B cell (primary cell): ENCODE results near the gene ADSS2. TPM values are rescaled to one million over a fixed set of nuclear protein-coding genes. Genes with fewer than 3 reads are reported as not detected.

Experiments
- ATAC-seq: fragments of 200-7000 bp; cut with Tn5 transposase; one replicate; pipeline ENCODE4 v1.10.0; 2021; ENCODE audit warnings: low read depth, mild to moderate bottlenecking, moderate number of reproducible peaks, moderate library complexity
- CTCF ChIA-PET: fragments of 350-600 bp; sonication (Branson Sonifier 250); formaldehyde crosslinking; loops from one replicate; lab custom pipeline; 2021; ENCODE audit warnings: antibody characterized with exemption, inconsistent platforms; lab: Charles Lee
- POLR2A ChIA-PET: fragments of 350-600 bp; sonication (Branson Sonifier 250); formaldehyde crosslinking; loops from one replicate; lab custom pipeline; 2021; ENCODE audit warnings: antibody characterized with exemption; lab: Charles Lee
- DNase-seq: peaks from one replicate; pipeline ENCODE4 v3.0.0; 2013
- H2AFZ ChIP-seq: 2 replicates; pipeline ENCODE4 v1.6.1; 2012; ENCODE audit warnings: mild to moderate bottlenecking, low read depth, low read length; ENCODE audit not compliant: insufficient read depth, poor library complexity, severe bottlenecking
- H3K27ac ChIP-seq, 2 donors: 1 replicate in 1 of 2; 2 replicates in 1 of 2; pipeline ENCODE4 v1.5.1; 2012 to 2013; ENCODE audit warnings: low read length in 2 of 2, mild to moderate bottlenecking in 2 of 2, moderate library complexity in 1 of 2
- H3K27me3 ChIP-seq, 4 experiments: fragments of 200-600 bp in 1 of 4; sonication (generic) in 1 of 4; replicated peaks in 1 of 4; 1 replicate in 2 of 4; 2 replicates in 2 of 4; pipeline versions ENCODE4 v1.6.1 to v1.7.0; 2013 to 2016; ENCODE audit warnings: low read length in 3 of 4, mild to moderate bottlenecking in 2 of 4, mixed read lengths in 1 of 4, moderate library complexity in 1 of 4; ENCODE audit not compliant: insufficient read depth in 4 of 4, control insufficient read depth in 3 of 4; ENCODE audit errors: control extremely low read depth in 1 of 4
- H3K36me3 ChIP-seq, 2 experiments: replicated peaks in 1 of 2; 1 replicate in 1 of 2; 2 replicates in 1 of 2; pipeline versions ENCODE4 v1.6.1 to v1.7.1; 2013; ENCODE audit warnings: low read length in 1 of 2; ENCODE audit not compliant: insufficient read depth in 2 of 2, control insufficient read depth in 1 of 2; ENCODE audit errors: control extremely low read depth in 1 of 2, extremely low read depth in 1 of 2
- H3K4me1 ChIP-seq, 2 donors: fragments of 200-600 bp in 1 of 2; sonication (generic) in 1 of 2; 1 replicate in 1 of 2; 2 replicates in 1 of 2; pipeline versions ENCODE4 v1.5.1 to v1.6.1; 2013 to 2017; ENCODE audit warnings: low read length in 2 of 2; ENCODE audit not compliant: control insufficient read depth in 2 of 2, insufficient read depth in 2 of 2
- H3K4me2 ChIP-seq: replicated peaks from 2 replicates; pipeline ENCODE3; 2012; ENCODE audit warnings: mild to moderate bottlenecking, low read depth, low read length; ENCODE audit not compliant: poor library complexity, severe bottlenecking
- H3K4me3 ChIP-seq, 5 experiments: fragments of 200-600 bp in 1 of 5; sonication (generic) in 1 of 5; 1 replicate in 3 of 5; 2 replicates in 2 of 5; pipeline versions ENCODE4 v1.5.1 to v1.7.0; 2011 to 2016; ENCODE audit warnings: low read length in 4 of 5, mild to moderate bottlenecking in 4 of 5, low read depth in 2 of 5, control low read depth in 1 of 5, moderate library complexity in 1 of 5; ENCODE audit not compliant: insufficient read depth in 1 of 5; ENCODE audit errors: control extremely low read depth in 1 of 5, extremely low read depth in 1 of 5
- H3K79me2 ChIP-seq: fragments of 200-600 bp; sonication (generic); one replicate; pipeline ENCODE4 v1.6.0; 2016; ENCODE audit warnings: low read length; ENCODE audit not compliant: control insufficient read depth, insufficient read depth
- H3K9ac ChIP-seq: fragments of 200-600 bp; sonication (generic); 2 replicates; pipeline ENCODE4 v1.6.1; 2017; ENCODE audit warnings: mild to moderate bottlenecking, low read length, moderate library complexity
- H3K9me3 ChIP-seq, 3 donors: one replicate each; pipeline versions ENCODE4 v1.6.1 to v1.7.1; 2013; ENCODE audit warnings: low read length in 2 of 3; ENCODE audit not compliant: control insufficient read depth in 2 of 3, insufficient read depth in 1 of 3; ENCODE audit errors: control extremely low read depth in 1 of 3
- H4K20me1 ChIP-seq: 2 replicates; pipeline ENCODE4 v1.6.0; 2012; ENCODE audit warnings: mild to moderate bottlenecking, low read length; ENCODE audit not compliant: insufficient read depth, control insufficient read depth, poor library complexity, severe bottlenecking
- H3K27ac Mint-ChIP-seq: one replicate; pipeline ENCODE4 v1.8.0; 2021; ENCODE audit warnings: mixed read lengths
- H3K27me3 Mint-ChIP-seq: one replicate; pipeline ENCODE4 v1.8.0; 2021; ENCODE audit warnings: mixed read lengths
- H3K4me1 Mint-ChIP-seq: one replicate; pipeline ENCODE4 v1.8.0; 2021; ENCODE audit warnings: mixed read lengths
- H3K4me3 Mint-ChIP-seq: one replicate; pipeline ENCODE4 v1.8.0; 2021; ENCODE audit warnings: mixed read lengths
- H3K9me3 Mint-ChIP-seq: one replicate; pipeline ENCODE4 v1.8.0; 2022; ENCODE audit warnings: mixed read lengths; ENCODE audit not compliant: insufficient read depth
- CTCF ChIP-seq: fragments of 200-600 bp; IDR thresholded peaks from one replicate; pipeline ENCODE4 v1.8.0; 2022; ENCODE audit warnings: antibody characterized with exemption, mild to moderate bottlenecking
- EZH2 ChIP-seq: IDR thresholded peaks from 2 replicates; pipeline ENCODE4 v1.6.1; 2012; ENCODE audit warnings: borderline replicate concordance, low read depth, mild to moderate bottlenecking, moderate library complexity, low read length; ENCODE audit not compliant: insufficient read depth, poor library complexity, severe bottlenecking
- WGBS: methylation state at CpG from one replicate; pipeline ENCODE4 v1.1.5; 2013; ENCODE audit warnings: missing lambda C conversion rate; ENCODE audit not compliant: insufficient coverage; 5-methylcytosine and 5-hydroxymethylcytosine counted together
- intact Hi-C: fragments of 100-400 bp; cut with micrococcal nuclease; formaldehyde crosslinking; loops from one replicate; pipeline ENCODE4 v1.10.0; 2022
- polyA plus RNA-seq: library from polyadenylated mRNA; depleted of rRNA; stranded (reverse); fragments of >200 nt; gene quantifications from 2 replicates; pipeline ENCODE4 v1.2.3, GENCODE V29; 2012
- total RNA-seq, 2 donors: library from RNA; stranded (reverse); fragments of 120-200 nt in 1 of 2; gene quantifications; 1 replicate in 1 of 2; 2 replicates in 1 of 2; pipeline versions ENCODE4 v1.2.3 to v1.2.4, GENCODE V29; 2013 to 2022

ADSS2 gene
- total and polyA plus RNA-seq, 2 donors (not counting 1 experiment from before 2014, with no cell fraction given), result 13.0 to 48.4 TPM

- no peak overlapping the region for H3K27ac Mint-ChIP-seq
- H3K27me3 Mint-ChIP-seq, result no peaks in the 10 kb centered on the region
- DNase-seq (no peak), ATAC-seq (no peak)
- no peaks in the 10 kb centered on the region for H3K27me3 ChIP-seq
- H3K4me2 ChIP-seq, result no peak overlapping the region
- H3K4me1 ChIP-seq, result no peaks in the 10 kb centered on the region
- H2AFZ ChIP-seq, result no peak overlapping the region
- H3K4me3 Mint-ChIP-seq, result no peak overlapping the region
- peaks cover 0 to 18% (median 6%) of the 10 kb centered on the region in 3 donors for H3K9me3 ChIP-seq
- TF ChIP-seq EZH2, result no peak
- no peak for TF ChIP-seq CTCF
- H3K36me3 ChIP-seq, result no peaks in the 10 kb centered on the region
- H3K4me3 ChIP-seq, result no peak overlapping the region
- H4K20me1 ChIP-seq, result no peaks in the 10 kb centered on the region
- intact Hi-C loops, result no loop called here
- no peaks in the 10 kb centered on the region for H3K4me1 Mint-ChIP-seq
- ChIA-PET POLR2A (no interaction called here), CTCF (interaction anchor here (0.7 kb wide), 1 partner anchor 9 kb away, joined by 3 read pairs; no protein-coding TSS in a partner anchor)
- H3K9me3 Mint-ChIP-seq, result peaks cover 4% of the 10 kb centered on the region
- no CpG with 5 or more reads among the region's 3 CpGs for WGBS
- no peak overlapping the region for H3K9ac ChIP-seq
- no peaks in the 10 kb centered on the region for H3K79me2 ChIP-seq
- H3K27ac ChIP-seq, result no peak overlapping the region
Measured at GRCh38 chr1:244362476-244362875, 89.2 kb downstream of the ADSS2 start.

- Histone ChIP-seq H3K9me3 (peaks cover 0 to 18% (median 6%) of the 10 kb centered on the region in 3 donors), H3K27ac (no peak overlapping the region), H3K36me3 (no peaks in the 10 kb centered on the region), H3K4me1 (no peaks in the 10 kb centered on the region), H2AFZ (no peak overlapping the region), H3K9ac (no peak overlapping the region), H4K20me1 (no peaks in the 10 kb centered on the region), H3K79me2 (no peaks in the 10 kb centered on the region), H3K4me3 (no peak overlapping the region), H3K27me3 (no peaks in the 10 kb centered on the region), H3K4me2 (no peak overlapping the region)
- H3K4me3 Mint-ChIP-seq, result no peak overlapping the region
- no peak for TF ChIP-seq CTCF
- TF ChIP-seq EZH2, result no peak
- H3K9me3 Mint-ChIP-seq, result peaks cover 4% of the 10 kb centered on the region
- ChIA-PET POLR2A (no interaction called here), CTCF (interaction anchor here (0.7 kb wide), 1 partner anchor 8 kb away, joined by 3 read pairs; no protein-coding TSS in a partner anchor)
- H3K27ac Mint-ChIP-seq, result no peak overlapping the region
- DNase-seq (no peak), ATAC-seq (no peak)
- intact Hi-C loops, result no loop called here
- no peaks in the 10 kb centered on the region for H3K27me3 Mint-ChIP-seq
- WGBS, result no CpG with 5 or more reads among the region's 5 CpGs
- no peaks in the 10 kb centered on the region for H3K4me1 Mint-ChIP-seq
Measured at GRCh38 chr1:244361764-244362473, 89.8 kb downstream of the ADSS2 start.
